Thyroid gland (tissue), 4 donors: Measurements from ENCODE around the gene FIBP. TPM values are rescaled to one million over a fixed set of nuclear protein-coding genes. Genes with fewer than 3 reads are reported as not detected.

Experiments
- DNase-seq, 2 donors: peaks; one replicate each; pipeline ENCODE4 v3.0.0-alpha.2; 2019
- H3K27ac ChIP-seq, 3 donors: fragments of 200-600 bp; sonication (generic); 1 replicate in 2 of 3; 2 replicates in 1 of 3; pipeline ENCODE4 v1.5.1; 2016 to 2019; ENCODE audit warnings: mild to moderate bottlenecking in 1 of 3, moderate library complexity in 1 of 3
- H3K27me3 ChIP-seq: fragments of 200-600 bp; sonication (generic); one replicate; pipeline ENCODE4 v1.5.1; 2019
- H3K36me3 ChIP-seq, 2 donors: fragments of 200-600 bp; sonication (generic); one replicate each; pipeline ENCODE4 v1.5.1; 2016 to 2019
- H3K4me1 ChIP-seq, 2 donors: fragments of 200-600 bp; sonication (generic); one replicate each; pipeline ENCODE4 v1.5.1; 2017 to 2019
- H3K4me3 ChIP-seq, 3 donors: fragments of 200-600 bp; sonication (generic); replicated peaks in 1 of 3; 1 replicate in 2 of 3; 2 replicates in 1 of 3; pipeline ENCODE4 v1.5.1; 2016; ENCODE audit warnings: mild to moderate bottlenecking in 1 of 3
- H3K9me3 ChIP-seq: fragments of 200-600 bp; sonication (generic); one replicate; pipeline ENCODE4 v1.5.1; 2017
- POLR2A ChIP-seq, 2 donors: fragments of 450-650 bp; IDR thresholded peaks; one replicate each; pipeline ENCODE4 v1.6.1; 2017; ENCODE audit warnings: antibody characterized with exemption in 2 of 2, mild to moderate bottlenecking in 2 of 2, moderate library complexity in 1 of 2
- WGBS, 2 donors: methylation state at CpG; one replicate each; pipeline ENCODE4 v1.1.5; 2017; 5-methylcytosine and 5-hydroxymethylcytosine counted together
- intact Hi-C: fragments of 100-400 bp; cut with DNase I; formaldehyde crosslinking; loops from one replicate; pipeline ENCODE4 v1.15.1; 2023
- total RNA-seq, 4 donors: library from RNA; depleted of rRNA; stranded (reverse); fragments of >200 nt; gene quantifications; one replicate each; pipeline ENCODE4 v1.2.3, GENCODE V29; 2016
- TF ChIP-seq, protein P1 (sequence below), 6 experiments: fragments of 200-600 bp in 3 of 6; fragments of 450-650 bp in 3 of 6; sonication (generic) in 3 of 6; IDR thresholded peaks; one replicate each; pipeline ENCODE4 v1.5.1; 2016 to 2019; ENCODE audit warnings: antibody characterized with exemption in 6 of 6, mild to moderate bottlenecking in 2 of 6, inconsistent platforms in 1 of 6, moderate library complexity in 1 of 6

Gene FIBP
- total RNA-seq, 4 donors from 2014 or later, result 65.9 to 128 (median 109) TPM

DNA sequence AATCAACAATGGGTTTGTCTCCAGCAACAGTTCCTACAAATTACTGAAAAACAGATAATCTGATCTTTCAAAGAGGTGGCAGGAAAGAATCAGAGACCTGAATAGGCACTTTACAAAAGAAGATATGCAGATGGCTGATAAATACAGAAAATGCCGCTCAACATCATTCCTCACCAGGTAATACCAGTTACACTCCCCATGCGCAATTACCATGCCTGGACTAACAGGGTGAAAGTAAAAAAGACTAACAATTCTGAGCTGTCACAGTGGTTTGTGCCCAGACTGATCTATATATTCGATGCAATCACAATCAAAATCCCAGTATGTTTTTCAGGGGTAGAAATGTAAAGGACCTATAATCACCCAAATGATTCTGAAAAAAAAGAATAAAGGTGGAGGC lies 44.5 kb downstream of the FIBP start:
- WGBS, 2 donors, result 94 to 95% methylated on average over 3 of the region's 3 CpGs
- Histone ChIP-seq H3K27ac (no peak overlapping the region), H3K27me3 (no peaks in the 10 kb centered on the region), H3K4me1 (no peaks in the 10 kb centered on the region), H3K9me3 (no peaks in the 10 kb centered on the region), H3K4me3 (no peak overlapping the region), H3K36me3 (no peaks in the 10 kb centered on the region)
- TF ChIP-seq POLR2A (IDR thresholded peaks at IDR 0.05), result no peak
- TF ChIP-seq, protein P1, sequence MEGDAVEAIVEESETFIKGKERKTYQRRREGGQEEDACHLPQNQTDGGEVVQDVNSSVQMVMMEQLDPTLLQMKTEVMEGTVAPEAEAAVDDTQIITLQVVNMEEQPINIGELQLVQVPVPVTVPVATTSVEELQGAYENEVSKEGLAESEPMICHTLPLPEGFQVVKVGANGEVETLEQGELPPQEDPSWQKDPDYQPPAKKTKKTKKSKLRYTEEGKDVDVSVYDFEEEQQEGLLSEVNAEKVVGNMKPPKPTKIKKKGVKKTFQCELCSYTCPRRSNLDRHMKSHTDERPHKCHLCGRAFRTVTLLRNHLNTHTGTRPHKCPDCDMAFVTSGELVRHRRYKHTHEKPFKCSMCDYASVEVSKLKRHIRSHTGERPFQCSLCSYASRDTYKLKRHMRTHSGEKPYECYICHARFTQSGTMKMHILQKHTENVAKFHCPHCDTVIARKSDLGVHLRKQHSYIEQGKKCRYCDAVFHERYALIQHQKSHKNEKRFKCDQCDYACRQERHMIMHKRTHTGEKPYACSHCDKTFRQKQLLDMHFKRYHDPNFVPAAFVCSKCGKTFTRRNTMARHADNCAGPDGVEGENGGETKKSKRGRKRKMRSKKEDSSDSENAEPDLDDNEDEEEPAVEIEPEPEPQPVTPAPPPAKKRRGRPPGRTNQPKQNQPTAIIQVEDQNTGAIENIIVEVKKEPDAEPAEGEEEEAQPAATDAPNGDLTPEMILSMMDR (IDR thresholded peaks at IDR 0.05), result no peak
- no peak for DNase-seq
- intact Hi-C loops, result no loop called here

DNA sequence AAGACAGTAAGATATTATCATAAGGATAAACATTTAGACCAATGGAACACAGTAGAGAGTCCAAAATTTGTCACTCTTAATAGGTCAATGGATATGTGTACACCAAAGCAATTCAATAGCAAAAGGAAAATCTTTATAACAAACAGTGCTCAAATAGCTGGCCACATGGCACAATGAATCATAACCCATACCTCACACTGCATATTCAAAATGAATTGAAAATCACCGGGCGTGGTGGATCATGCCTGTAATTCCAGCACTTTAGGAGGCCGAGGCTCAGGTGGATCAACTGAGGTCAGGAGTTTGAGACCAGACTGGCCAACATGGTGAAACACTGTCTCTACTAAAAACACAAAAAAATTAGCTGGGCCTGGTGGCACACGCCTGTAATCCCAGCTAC lies 46.1 kb downstream of the FIBP start:
- no peaks in the 10 kb centered on the region for H3K9me3 ChIP-seq
- H3K36me3 ChIP-seq, result no peaks in the 10 kb centered on the region
- H3K4me1 ChIP-seq, result no peaks in the 10 kb centered on the region
- intact Hi-C loops, result no loop called here
- H3K4me3 ChIP-seq, result no peak overlapping the region
- TF ChIP-seq, protein P1 (IDR thresholded peaks at IDR 0.05), result no peak
- TF ChIP-seq POLR2A (IDR thresholded peaks at IDR 0.05), result no peak
- 96 to 98% methylated on average over 4 of the region's 4 CpGs for WGBS, 2 donors
- H3K27ac ChIP-seq, result no peak overlapping the region
- no peaks in the 10 kb centered on the region for H3K27me3 ChIP-seq
- no peak for DNase-seq

DNA sequence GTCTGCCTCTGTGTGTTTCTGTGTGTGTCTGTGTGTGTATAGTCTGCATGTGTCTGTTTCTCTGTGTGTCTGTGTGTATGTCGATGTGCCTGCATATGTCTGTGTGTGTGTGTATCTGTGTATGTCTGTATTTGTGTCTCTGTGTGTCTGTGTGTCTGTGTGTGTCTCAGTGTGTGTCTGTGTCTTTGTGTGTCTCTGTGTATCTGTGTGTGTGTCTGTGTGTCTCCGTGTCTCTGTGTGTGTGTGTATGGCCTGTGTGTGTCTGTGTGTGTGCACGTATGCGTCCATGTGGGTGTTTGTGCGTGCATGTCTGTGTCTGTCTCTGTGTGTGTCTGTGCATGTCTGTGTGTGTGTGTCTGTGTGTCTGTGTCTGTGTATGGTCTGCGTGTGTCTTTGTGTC lies 54.1 kb downstream of the FIBP start:
- Histone ChIP-seq H3K36me3 (no peaks in the 10 kb centered on the region), H3K9me3 (no peaks in the 10 kb centered on the region), H3K4me1 (peaks cover 0 to 8% of the 10 kb centered on the region in 2 donors), H3K27ac (no peak overlapping the region), H3K27me3 (no peaks in the 10 kb centered on the region), H3K4me3 (peak overlapping the region in 1 of 3 donors; percentile 45)
- intact Hi-C loops, result no loop called here
- TF ChIP-seq, protein P1 (IDR thresholded peaks at IDR 0.05), result no peak
- TF ChIP-seq POLR2A (IDR thresholded peaks at IDR 0.05), result no peak
- no peak for DNase-seq
- 35 to 55% methylated on average over 5 to 6 of the region's 6 CpGs for WGBS, 2 donors

Other genes starting within 250 kb of the FIBP start
- 10 to 100 TPM; 40.3 to 55.8 (median 48.7) TPM for gene RELA, start 225.6 kb downstream of the FIBP start, total RNA-seq
- 100 to 1,000 TPM in 1 of 4 donors, 10 to 100 TPM in 3; 78.5 to 114 (median 81.1) TPM for gene KAT5, start 176.2 kb downstream of the FIBP start, total RNA-seq
- gene RNASEH2C, start 167.7 kb downstream of the FIBP start, total RNA-seq, result 100 to 1,000 TPM in 3 of 4 donors, 10 to 100 TPM in 1; 48.8 to 135 (median 118) TPM
- gene AP5B1, start 107.5 kb downstream of the FIBP start, total RNA-seq, result 10 to 100 TPM; 21.8 to 43.2 (median 25.3) TPM
- gene OVOL1, start 101.4 kb downstream of the FIBP start, total RNA-seq, result 1 to 10 TPM; 1.1 to 6.6 (median 5.2) TPM
- gene SNX32, start 54.5 kb downstream of the FIBP start, total RNA-seq, result under 1 TPM in 1 of 4 donors, not detected in 3; 0.45 TPM
- gene CFL1, start 30.3 kb downstream of the FIBP start, total RNA-seq, result 100 to 1,000 TPM; 330 to 581 (median 494) TPM
- 10 to 100 TPM; 31.8 to 61.9 (median 42.5) TPM for gene MUS81, start 28.0 kb downstream of the FIBP start, total RNA-seq
- 100 to 1,000 TPM in 2 of 4 donors, 10 to 100 TPM in 2; 70.7 to 125 (median 91.4) TPM for gene EFEMP2, start 15.7 kb downstream of the FIBP start, total RNA-seq
- 1 to 10 TPM in 3 of 4 donors, under 1 TPM in 1; 0.67 to 7.6 (median 2.7) TPM for gene CTSW, start 8.6 kb downstream of the FIBP start, total RNA-seq
- gene CCDC85B, start 2.2 kb upstream of the FIBP start, total RNA-seq, result 10 to 100 TPM; 29.8 to 73.8 (median 42.9) TPM
- 1 to 10 TPM in 3 of 4 donors, under 1 TPM in 1; 0.33 to 1.6 (median 1.5) TPM for gene FOSL1, start 11.9 kb upstream of the FIBP start, total RNA-seq
- 10 to 100 TPM; 17.7 to 27.1 (median 20.9) TPM for gene C11orf68, start 30.6 kb upstream of the FIBP start, total RNA-seq
- 100 to 1,000 TPM in 3 of 4 donors, 10 to 100 TPM in 1; 82.0 to 184 (median 132) TPM for gene DRAP1, start 31.0 kb upstream of the FIBP start, total RNA-seq
- gene TSGA10IP, start 57.0 kb upstream of the FIBP start, total RNA-seq, result under 1 TPM in 1 of 4 donors, not detected in 3; 0.33 TPM
- gene SART1, start 73.3 kb upstream of the FIBP start, total RNA-seq, result 10 to 100 TPM; 22.2 to 46.1 (median 24.2) TPM
- gene EIF1AD, start 113.7 kb upstream of the FIBP start, total RNA-seq, result 10 to 100 TPM; 25.3 to 39.4 (median 28.3) TPM
- gene BANF1, start 114.0 kb upstream of the FIBP start, total RNA-seq, result 10 to 100 TPM; 66.9 to 86.7 (median 78.3) TPM
- 10 to 100 TPM in 3 of 4 donors, 1 to 10 TPM in 1; 7.1 to 53.1 (median 30.6) TPM for gene CST6, start 123.5 kb upstream of the FIBP start, total RNA-seq
- gene CATSPER1, start 138.0 kb upstream of the FIBP start, total RNA-seq, result not detected
- 100 to 1,000 TPM in 2 of 4 donors, 10 to 100 TPM in 2; 49.2 to 154 (median 118) TPM for gene GAL3ST3, start 160.7 kb upstream of the FIBP start, total RNA-seq
- 100 to 1,000 TPM; 149 to 231 (median 158) TPM for gene SF3B2, start 163.9 kb upstream of the FIBP start, total RNA-seq
- 10 to 100 TPM; 39.6 to 67.7 (median 59.7) TPM for gene PACS1, start 181.8 kb upstream of the FIBP start, total RNA-seq